ENCODE results near the gene CRIM1. TPM values are rescaled to one million over a fixed set of nuclear protein-coding genes. Genes with fewer than 3 reads are reported as not detected.

CRIM1 gene
- total RNA-seq, 4 donors from 2014 or later, result 93.2 to 194 (median 119) TPM

GRCh38 chr2:36596397-36596796 lies 240.8 kb downstream of the CRIM1 start:
- Histone ChIP-seq H3K27ac (peak overlapping the region; percentile 92 to 97 (median 94)), H3K4me1 (peaks cover 33 to 46% of the 10 kb centered on the region in 2 donors), H3K27me3 (no peaks in the 10 kb centered on the region), H3K9me3 (no peaks in the 10 kb centered on the region), H3K4me3 (peak overlapping the region; percentile 78 to 93 (median 85)), H3K36me3 (no peaks in the 10 kb centered on the region)
- in situ Hi-C loops (cut with MboI; ENCODE audit: low sequenced_read_pairs in 4 of 4), result loop anchor here in 1 of 4 donors (10.0 kb wide), 1 partner anchor 58 kb away; no protein-coding TSS in a partner anchor
- TF ChIP-seq POLR2A (IDR thresholded peaks at IDR 0.05), result no peak
- no peak for TF ChIP-seq CTCF (IDR thresholded peaks at IDR 0.05 in 4 of 5, conservative IDR thresholded peaks at IDR 0.05 in 1 of 5)
- no peak for DNase-seq
- no peak for ATAC-seq
- intact Hi-C loops (cut with DNase I; ENCODE audit: low total_unique reads), result loop anchor here (2.0 kb wide), 1 partner anchor 242 kb away; the partner anchor contains the start of gene CRIM1

GRCh38 chr2:36597003-36597531 lies 241.5 kb downstream of the CRIM1 start:
- Histone ChIP-seq H3K36me3 (no peaks in the 10 kb centered on the region), H3K4me3 (peak overlapping the region; percentile 78 to 93 (median 85)), H3K27ac (peak overlapping the region; percentile 92 to 97 (median 94)), H3K4me1 (peaks cover 31 to 42% of the 10 kb centered on the region in 2 donors), H3K27me3 (no peaks in the 10 kb centered on the region), H3K9me3 (no peaks in the 10 kb centered on the region)
- in situ Hi-C loops (cut with MboI; ENCODE audit: low sequenced_read_pairs in 4 of 4) (loop anchor here in 1 of 4 donors (10.0 kb wide), 1 partner anchor 58 kb away; no protein-coding TSS in a partner anchor), intact Hi-C loops (cut with DNase I; ENCODE audit: low total_unique reads) (loop anchor here (2.0 kb wide), 1 partner anchor 242 kb away; the partner anchor contains the start of gene CRIM1)
- ATAC-seq (peak in 1 of 2 donors; percentile 49), DNase-seq (no peak)
- TF ChIP-seq CTCF (IDR thresholded peaks at IDR 0.05 in 4 of 5, conservative IDR thresholded peaks at IDR 0.05 in 1 of 5), result no peak
- TF ChIP-seq POLR2A (IDR thresholded peaks at IDR 0.05), result no peak

- Histone ChIP-seq H3K27ac (peak within 1 kb of the TSS; percentile 92 to 97 (median 94)), H3K4me3 (peak within 1 kb of the TSS; percentile 78 to 93 (median 85)), H3K36me3 (no peaks in the 10 kb centered on the region), H3K27me3 (no peaks in the 10 kb centered on the region), H3K4me1 (peaks cover 31 to 42% of the 10 kb centered on the region in 2 donors), H3K9me3 (no peaks in the 10 kb centered on the region)
- DNase-seq (peak; percentile 64 to 82), ATAC-seq (peak; percentile 89 to 91)
- in situ Hi-C loops (cut with MboI; ENCODE audit: low sequenced_read_pairs in 4 of 4), result loop anchor here in 1 of 4 donors (10.0 kb wide), 1 partner anchor 57 kb away; no protein-coding TSS in a partner anchor
- intact Hi-C loops (cut with DNase I; ENCODE audit: low total_unique reads), result loop anchor here (2.0 kb wide), 2 partner anchors 53 to 243 kb away; partner anchors contain the start of gene CRIM1
- TF ChIP-seq POLR2A (IDR thresholded peaks at IDR 0.05) (peak in 1 of 2 donors; percentile 37), CTCF (IDR thresholded peaks at IDR 0.05 in 4 of 5, conservative IDR thresholded peaks at IDR 0.05 in 1 of 5) (no peak)
Measured at GRCh38 chr2:36597532-36598377, 242.2 kb downstream of the CRIM1 start, which contains the start of gene FEZ2. TSS of gene FEZ2 (minus strand) at chr2:36598168. CDS start at chr2:36598142, 26 bp downstream.

Other genes with a start within 250 kb of the CRIM1 start
- 100 to 1,000 TPM in 3 of 4 donors, 10 to 100 TPM in 1; 65.1 to 126 (median 110) TPM for gene FEZ2, start 242.4 kb downstream of the CRIM1 start, total RNA-seq